HepG2 (cell line): ENCODE results near the gene MXRA7. TPM values are rescaled to one million over a fixed set of nuclear protein-coding genes. Genes with fewer than 3 reads are reported as not detected.

ENCODE experiments used
- ATAC-seq: fragments of 200-7000 bp; cut with Tn5 transposase; 3 replicates; pipeline ENCODE4 v1.9.1; 2020; ENCODE audit warnings: mild to moderate bottlenecking, moderate library complexity
- BruUV-seq: library from RNA; stranded (reverse); fragments of 400-500 nt; replicated peaks from 2 replicates; lab custom pipeline; 2021; lab: Mats Ljungman, UMichigan
- CTCF ChIA-PET: fragments of 300-600 bp; formaldehyde crosslinking; extraction: SDS; loops from one replicate; lab custom pipeline; 2021; ENCODE audit warnings: low total read pairs, inconsistent platforms, low intra/inter-chr PET ratio; lab: Yijun Ruan, JAX
- POLR2A ChIA-PET: fragments of 350-600 bp; sonication (Branson Sonifier 250); formaldehyde crosslinking; loops from one replicate; lab custom pipeline; 2020; ENCODE audit warnings: antibody characterized with exemption, inconsistent platforms; lab: Yijun Ruan, JAX
- DNase-seq: peaks from one replicate; pipeline ENCODE4 v3.0.0-alpha.2; 2015; ENCODE audit warnings: low spot score
- FAIRE-seq: peaks from 3 replicates; lab custom pipeline; 2011; peaks lifted over from hg19 to GRCh38; lab: Jason Lieb, UNC
- H2AFZ ChIP-seq: one replicate; pipeline ENCODE4 v1.6.1; 2011; ENCODE audit warnings: low read length, inconsistent platforms
- H3K27ac ChIP-seq: fragments of 300-600 bp; 3 replicates; pipeline ENCODE4 v1.8.0; 2011; ENCODE audit warnings: mixed run types, mild to moderate bottlenecking, mixed read lengths, low read length, inconsistent platforms; ENCODE audit not compliant: insufficient read depth; ENCODE audit errors: extremely low read length
- H3K27me3 ChIP-seq, 2 experiments: fragments of 200-600 bp in 1 of 2; 2 replicates in 1 of 2; 3 replicates in 1 of 2; pipeline versions ENCODE4 v1.6.0 to v1.8.0; 2011; ENCODE audit warnings: low read length in 2 of 2, mild to moderate bottlenecking in 2 of 2, moderate library complexity in 2 of 2, inconsistent platforms in 1 of 2; ENCODE audit not compliant: insufficient read depth in 2 of 2, control insufficient read depth in 1 of 2
- H3K36me3 ChIP-seq, 2 experiments: fragments of 200-600 bp in 1 of 2; replicated peaks in 1 of 2; 2 replicates in 1 of 2; 3 replicates in 1 of 2; pipeline versions ENCODE4 v1.5.1 to v1.8.0; 2011; ENCODE audit warnings: low read length in 2 of 2, inconsistent platforms in 1 of 2; ENCODE audit not compliant: insufficient read depth in 2 of 2, control insufficient read depth in 1 of 2
- H3K4me1 ChIP-seq: 2 replicates; pipeline ENCODE4 v1.5.1; 2012; ENCODE audit warnings: low read length, inconsistent platforms; ENCODE audit not compliant: insufficient read depth
- H3K4me2 ChIP-seq: 2 replicates; pipeline ENCODE4 v1.6.0; 2011; ENCODE audit warnings: low read depth, low read length, inconsistent platforms
- H3K4me3 ChIP-seq, 3 experiments: fragments of 200-600 bp in 1 of 3; sonication (generic), shearing (Covaris generic) in 1 of 3; replicated peaks in 1 of 3; 2 replicates each; pipeline ENCODE4 v1.5.1; 2011 to 2016; ENCODE audit warnings: low read length in 3 of 3, inconsistent platforms in 2 of 3, low read depth in 2 of 3, mild to moderate bottlenecking in 2 of 3, control low read depth in 1 of 3, mixed read lengths in 1 of 3; ENCODE audit not compliant: insufficient read depth in 1 of 3
- H3K79me2 ChIP-seq: one replicate; pipeline ENCODE4 v1.6.1; 2011; ENCODE audit warnings: low read length, inconsistent platforms; ENCODE audit not compliant: insufficient read depth
- H3K9ac ChIP-seq: 2 replicates; pipeline ENCODE4 v1.6.0; 2011; ENCODE audit warnings: mild to moderate bottlenecking, low read depth, low read length, inconsistent platforms; ENCODE audit not compliant: insufficient read depth
- H3K9me3 ChIP-seq: 2 replicates; pipeline ENCODE4 v1.5.1; 2012; ENCODE audit warnings: mild to moderate bottlenecking, low read length
- H4K20me1 ChIP-seq: 2 replicates; pipeline ENCODE4 v1.6.0; 2011; ENCODE audit warnings: inconsistent platforms, mild to moderate bottlenecking, low read length, moderate library complexity; ENCODE audit not compliant: insufficient read depth
- ARID4A ChIP-seq: sonication (generic); formaldehyde crosslinking; IDR thresholded peaks from 2 replicates; pipeline ENCODE4 v1.5.0; 2020; ENCODE audit warnings: mild to moderate bottlenecking, missing genetic modification reagents, borderline replicate concordance
- HDAC1 ChIP-seq: sonication (generic); formaldehyde crosslinking; IDR thresholded peaks from 2 replicates; pipeline ENCODE4 v1.5.1; 2020; ENCODE audit warnings: mild to moderate bottlenecking, missing genetic modification reagents
- MAFK ChIP-seq, 2 experiments: IDR thresholded peaks in 1 of 2; conservative IDR thresholded peaks in 1 of 2; 2 replicates each; pipeline ENCODE4 v1.6.1; 2011; ENCODE audit warnings: improper control_type of control experiment in 2 of 2, low read length in 2 of 2
- MXD1 ChIP-seq: sonication (generic); formaldehyde crosslinking; IDR thresholded peaks from 2 replicates; pipeline ENCODE4 v1.4.0; 2020; ENCODE audit warnings: mild to moderate bottlenecking, missing genetic modification reagents
- SALL2 ChIP-seq: sonication (generic); formaldehyde crosslinking; IDR thresholded peaks from 2 replicates; pipeline ENCODE4 v1.8.1; 2023; ENCODE audit warnings: mild to moderate bottlenecking, missing genetic modification reagents, inconsistent platforms
- SNAI1 ChIP-seq: sonication (generic); formaldehyde crosslinking; IDR thresholded peaks from 2 replicates; pipeline ENCODE4 v1.5.0; 2020; ENCODE audit warnings: mild to moderate bottlenecking, missing genetic modification reagents, borderline replicate concordance
- ZBTB1 ChIP-seq: sonication (generic); formaldehyde crosslinking; IDR thresholded peaks from 2 replicates; pipeline ENCODE4 v1.4.0; 2020; ENCODE audit warnings: missing genetic modification reagents, borderline replicate concordance
- ZFP36L1 ChIP-seq: sonication (generic); formaldehyde crosslinking; IDR thresholded peaks from 2 replicates; pipeline ENCODE4 v1.8.0; 2022; ENCODE audit warnings: mild to moderate bottlenecking, missing genetic modification reagents, moderate library complexity
- ZFP36L2 ChIP-seq: sonication (generic); formaldehyde crosslinking; IDR thresholded peaks from 2 replicates; pipeline ENCODE4 v1.4.0; 2020; ENCODE audit warnings: missing genetic modification reagents
- ZFY ChIP-seq: sonication (generic); formaldehyde crosslinking; IDR thresholded peaks from 2 replicates; pipeline ENCODE4 v1.4.0; 2020; ENCODE audit warnings: missing genetic modification reagents
- ZNF10 ChIP-seq: sonication (generic); formaldehyde crosslinking; IDR thresholded peaks from 2 replicates; pipeline ENCODE4 v1.4.0; 2020; ENCODE audit warnings: mild to moderate bottlenecking, low read depth, missing genetic modification reagents, borderline replicate concordance
- ZNF160 ChIP-seq: sonication (generic); formaldehyde crosslinking; IDR thresholded peaks from 2 replicates; pipeline ENCODE4 v1.8.0; 2022; ENCODE audit warnings: mild to moderate bottlenecking, inconsistent platforms, missing genetic modification reagents
- ZNF530 ChIP-seq: sonication (generic); formaldehyde crosslinking; IDR thresholded peaks from 2 replicates; pipeline ENCODE4 v1.5.0; 2020; ENCODE audit warnings: low read depth, mild to moderate bottlenecking, missing genetic modification reagents
- ZNF629 ChIP-seq: sonication (generic); formaldehyde crosslinking; conservative IDR thresholded peaks from 2 replicates; pipeline ENCODE4 v1.5.0; 2020; ENCODE audit warnings: missing genetic modification reagents
- ZNF687 ChIP-seq: sonication (generic); formaldehyde crosslinking; IDR thresholded peaks from 2 replicates; pipeline ENCODE4 v1.5.1; 2020; ENCODE audit warnings: mild to moderate bottlenecking, missing genetic modification reagents, moderate library complexity
- ZNF709 ChIP-seq: sonication (generic); formaldehyde crosslinking; IDR thresholded peaks from 2 replicates; pipeline ENCODE4 v1.5.0; 2020; ENCODE audit warnings: mild to moderate bottlenecking, missing genetic modification reagents
- ZNF724P ChIP-seq: sonication (generic); formaldehyde crosslinking; IDR thresholded peaks from 2 replicates; pipeline ENCODE4 v1.8.0; 2022; ENCODE audit warnings: missing genetic modification reagents, borderline replicate concordance
- WGBS: methylation state at CpG from one replicate; pipeline ENCODE4 v1.1.6; 2017; ENCODE audit warnings: low lambda C conversion rate; 5-methylcytosine and 5-hydroxymethylcytosine counted together
- in situ Hi-C: cut with HindIII; loops from 2 replicates; pipeline ENCODE4 v1.10.0; 2017; ENCODE audit warnings: low pct_unique_long_range_greater_than_20kb; ENCODE audit not compliant: extremely low pct_ligation_motif_present
- intact Hi-C: fragments of 100-400 bp; cut with micrococcal nuclease; formaldehyde crosslinking; loops from one replicate; pipeline ENCODE4 v1.10.0; 2022; ENCODE audit not compliant: unreplicated experiment
- polyA plus RNA-seq, 8 experiments: library from polyadenylated mRNA; depleted of rRNA in 3 of 8; stranded (reverse) in 7 of 8; unstranded in 1 of 8; fragments of >200 nt; fragmentation: Illumina TruSeq in 4 of 8; extraction: Trizol in 4 of 8; gene quantifications; 2 replicates each; pipeline versions ENCODE4 v1.2.1 to v1.2.3, GENCODE V29; 2011 to 2016; ENCODE audit warnings: low read depth in 4 of 8, missing spikeins in 1 of 8, mixed read lengths in 1 of 8; ENCODE audit not compliant: insufficient read depth in 1 of 8
- total RNA-seq, 5 experiments: library from RNA; depleted of rRNA; stranded (reverse); fragments of >200 nt; fragmentation: Illumina TruSeq; extraction: Trizol; gene quantifications; 2 replicates each; pipeline ENCODE4 v1.2.3, GENCODE V29; 2016; ENCODE audit warnings: low read depth in 1 of 5

MXRA7 gene
- total and polyA plus RNA-seq, 2 of the 13 experiments (the other 11 are each of a cell fraction or from before 2014, with no cell fraction given), result 44.8 to 112 TPM

GRCh38 chr17:76706817-76707216 lies 3.9 kb downstream of the MXRA7 start (continued):
- TF ChIP-seq ARID4A (no peak), ZBTB1 (CRISPR knock-in tag) (no peak), SALL2 (CRISPR knock-in tag) (no peak), SNAI1 (no peak), ZNF160 (no peak), ZNF10 (no peak), ZFP36L1 (CRISPR knock-in tag) (no peak), ZNF709 (CRISPR knock-in tag) (no peak), HDAC1 (no peak)

- Histone ChIP-seq H3K4me3 (no peak overlapping the region), H3K27ac (no peak overlapping the region), H3K27me3 (no peaks in the 10 kb centered on the region), H2AFZ (no peak overlapping the region), H3K79me2 (peaks cover 33% of the 10 kb centered on the region), H3K36me3 (no peaks in the 10 kb centered on the region), H4K20me1 (peaks cover 3% of the 10 kb centered on the region; the same call in 1 of the 2 replicates), H3K4me2 (no peak overlapping the region), H3K4me1 (peaks cover 67% of the 10 kb centered on the region), H3K9me3 (no peaks in the 10 kb centered on the region), H3K9ac (no peak overlapping the region)
- BruUV-seq, result no TSS peak
- in situ Hi-C loops (no loop called here), intact Hi-C loops (loop anchor here (10.0 kb wide), 1 partner anchor 150 kb away; no protein-coding TSS in a partner anchor)
- 84% methylated on average over 4 of the region's 4 CpGs for WGBS
- ChIA-PET CTCF (no interaction called here), POLR2A (interaction anchor here (0.9 kb wide), 1 partner anchor 34 kb away, joined by 4 read pairs; no protein-coding TSS in a partner anchor)
- no peak for FAIRE-seq
- no peak for ATAC-seq
- DNase-seq, result no peak
- TF ChIP-seq ZFP36L2 (CRISPR knock-in tag), result no peak
- no peak for TF ChIP-seq ZNF724P
- no peak for TF ChIP-seq ZNF687 (CRISPR knock-in tag)
- TF ChIP-seq ZNF530, result no peak
- TF ChIP-seq MXD1 (CRISPR knock-in tag), result no peak
- TF ChIP-seq MAFK (conservative IDR thresholded peaks at IDR 0.05 in 1 of 2, IDR thresholded peaks at IDR 0.05 in 1 of 2; ENCODE audit: low read length in 2 of 2), result no peak
- no peak for TF ChIP-seq ZNF629 (CRISPR knock-in tag)
- no peak for TF ChIP-seq ZFY (CRISPR knock-in tag)
These were observed 6.0 kb downstream of the MXRA7 start for GRCh38 chr17:76704805-76705204.
